Measurements from ENCODE around the gene STEAP4. TPM values are rescaled to one million over a fixed set of nuclear protein-coding genes. Genes with fewer than 3 reads are reported as not detected.

STEAP4 gene
- total and polyA plus RNA-seq, 8 donors: 3.3 to 149 (median 14.6) TPM

DNA sequence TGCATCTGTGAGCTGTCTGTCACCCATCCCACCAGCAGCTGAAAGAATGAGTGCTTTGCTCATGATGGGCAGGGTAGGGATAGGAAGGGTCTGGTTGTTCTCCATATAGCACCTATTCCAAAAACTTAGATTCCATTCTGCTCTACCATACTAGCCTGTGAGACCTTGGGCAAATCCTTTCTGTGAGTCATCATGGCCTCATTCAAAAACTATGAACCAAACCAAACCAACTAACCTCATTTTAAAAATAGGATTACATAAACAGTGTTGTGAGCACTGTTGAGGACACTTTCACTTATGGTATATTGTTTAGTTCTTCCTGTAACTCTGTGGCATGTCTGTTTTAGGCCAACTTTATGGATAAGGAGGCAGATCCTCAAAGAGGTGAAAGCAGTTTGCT is 30.9 kb upstream of the STEAP4 start:
- ATAC-seq: no peak
- Histone ChIP-seq H3K4me1 (no peaks in the 10 kb centered on the region), H3K4me3 (no peak overlapping the region), H3K27ac (no peak overlapping the region), H3K9me3 (no peaks in the 10 kb centered on the region), H3K36me3 (no peaks in the 10 kb centered on the region), H3K27me3 (no peaks in the 10 kb centered on the region)
- no peak for DNase-seq
- intact Hi-C loops (cut with DNase I): no loop called here
- TF ChIP-seq, protein P1, sequence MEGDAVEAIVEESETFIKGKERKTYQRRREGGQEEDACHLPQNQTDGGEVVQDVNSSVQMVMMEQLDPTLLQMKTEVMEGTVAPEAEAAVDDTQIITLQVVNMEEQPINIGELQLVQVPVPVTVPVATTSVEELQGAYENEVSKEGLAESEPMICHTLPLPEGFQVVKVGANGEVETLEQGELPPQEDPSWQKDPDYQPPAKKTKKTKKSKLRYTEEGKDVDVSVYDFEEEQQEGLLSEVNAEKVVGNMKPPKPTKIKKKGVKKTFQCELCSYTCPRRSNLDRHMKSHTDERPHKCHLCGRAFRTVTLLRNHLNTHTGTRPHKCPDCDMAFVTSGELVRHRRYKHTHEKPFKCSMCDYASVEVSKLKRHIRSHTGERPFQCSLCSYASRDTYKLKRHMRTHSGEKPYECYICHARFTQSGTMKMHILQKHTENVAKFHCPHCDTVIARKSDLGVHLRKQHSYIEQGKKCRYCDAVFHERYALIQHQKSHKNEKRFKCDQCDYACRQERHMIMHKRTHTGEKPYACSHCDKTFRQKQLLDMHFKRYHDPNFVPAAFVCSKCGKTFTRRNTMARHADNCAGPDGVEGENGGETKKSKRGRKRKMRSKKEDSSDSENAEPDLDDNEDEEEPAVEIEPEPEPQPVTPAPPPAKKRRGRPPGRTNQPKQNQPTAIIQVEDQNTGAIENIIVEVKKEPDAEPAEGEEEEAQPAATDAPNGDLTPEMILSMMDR (IDR thresholded peaks at IDR 0.05): no peak

DNA sequence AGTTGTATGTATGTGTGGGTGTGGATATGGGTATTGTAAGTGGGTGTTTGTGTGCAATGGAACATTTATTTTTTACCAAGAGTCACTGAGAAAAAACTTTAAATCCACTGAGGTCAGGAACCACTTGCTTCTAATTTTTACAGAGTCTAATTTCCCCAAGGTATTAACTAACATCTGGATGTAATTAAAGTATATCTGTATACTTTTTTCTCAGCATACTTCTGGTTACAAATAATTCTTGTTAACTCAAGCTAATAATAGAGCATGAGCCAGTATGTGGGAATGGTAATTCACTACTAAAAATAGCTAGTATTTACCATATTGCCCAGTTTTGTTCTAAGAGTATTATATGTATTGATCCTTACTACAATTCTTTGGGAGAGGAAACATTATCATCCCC is 24.6 kb upstream of the STEAP4 start:
- H3K4me1 ChIP-seq: peaks cover 0 to 8% of the 10 kb centered on the region in 2 donors
- no peaks in the 10 kb centered on the region for H3K9me3 ChIP-seq
- H3K27me3 ChIP-seq: no peaks in the 10 kb centered on the region
- no peak overlapping the region for H3K27ac ChIP-seq
- DNase-seq: no peak
- H3K36me3 ChIP-seq: no peaks in the 10 kb centered on the region
- no peak for ATAC-seq
- intact Hi-C loops (cut with DNase I): no loop called here
- no peak overlapping the region for H3K4me3 ChIP-seq
- TF ChIP-seq, protein P1 (IDR thresholded peaks at IDR 0.05): no peak

DNA sequence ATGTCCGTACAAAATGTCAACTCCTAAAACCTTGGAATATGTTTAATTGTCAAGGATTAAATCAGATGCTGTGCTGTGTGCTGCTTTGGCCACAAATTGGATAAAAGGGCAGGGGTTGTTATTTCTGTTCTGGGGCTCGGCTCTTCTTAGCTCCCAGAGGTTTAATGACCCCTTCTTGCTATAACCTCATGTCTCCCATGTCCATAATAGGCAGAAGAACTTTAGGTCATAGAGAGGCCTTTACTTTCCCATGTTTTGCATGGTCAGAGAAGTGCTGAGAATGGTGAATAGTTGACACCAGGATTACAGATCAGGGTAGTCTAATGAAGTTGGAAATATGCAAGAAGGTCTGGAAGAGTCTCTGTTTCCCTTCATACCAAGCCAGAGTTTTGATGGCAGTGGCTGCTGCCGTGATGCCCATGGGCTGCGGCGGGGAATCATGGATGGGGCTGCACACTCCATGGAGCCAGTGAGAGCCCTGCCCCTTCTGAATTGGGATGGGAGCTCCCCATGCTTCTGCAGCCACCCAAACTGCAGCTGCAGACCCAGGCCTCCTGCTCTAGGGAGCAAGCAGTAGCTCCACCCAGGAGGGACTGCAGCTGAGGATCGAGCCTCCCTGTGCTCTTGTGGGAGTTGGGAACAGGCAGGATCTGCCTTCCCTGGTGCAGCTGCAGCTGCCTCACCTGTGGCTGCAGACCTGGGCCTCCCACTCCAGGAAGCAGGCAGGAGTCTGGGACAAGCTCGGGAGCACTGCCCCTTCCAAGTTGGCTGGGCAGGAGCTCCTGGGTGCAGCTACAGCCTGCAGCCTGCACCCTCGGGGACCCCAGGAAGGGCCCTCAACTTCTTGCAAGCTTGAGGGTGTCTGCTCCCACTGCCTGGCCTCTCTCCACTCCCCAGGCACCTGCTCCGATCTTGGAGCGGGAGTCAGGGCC is 23.1 kb upstream of the STEAP4 start:
- peak in 1 of 4 donors; percentile 53 for DNase-seq
- Histone ChIP-seq H3K36me3 (no peaks in the 10 kb centered on the region), H3K4me3 (no peak overlapping the region), H3K9me3 (no peaks in the 10 kb centered on the region), H3K27me3 (no peaks in the 10 kb centered on the region), H3K27ac (no peak overlapping the region), H3K4me1 (peaks cover 0 to 8% of the 10 kb centered on the region in 2 donors)
- intact Hi-C loops (cut with DNase I): no loop called here
- TF ChIP-seq, protein P1 (IDR thresholded peaks at IDR 0.05): no peak
- no peak for ATAC-seq

DNA sequence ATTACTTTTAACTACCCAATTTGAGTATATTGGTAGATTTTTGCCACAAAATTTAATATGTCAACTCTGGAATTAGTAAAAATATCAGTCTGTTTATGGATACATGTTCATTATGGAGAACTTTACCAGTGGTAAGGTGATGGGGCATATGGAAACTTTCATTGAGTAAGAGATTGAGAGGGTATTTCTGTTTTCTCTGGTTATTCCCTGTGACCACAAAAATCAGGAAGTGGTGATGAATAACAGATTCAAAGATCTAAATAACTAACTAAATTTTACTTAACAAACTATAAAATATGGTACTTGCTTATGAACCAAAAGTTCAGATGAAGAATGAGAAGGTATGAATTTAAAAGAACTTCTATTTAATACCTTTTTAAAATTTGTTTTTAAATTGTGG is 22.1 kb upstream of the STEAP4 start:
- intact Hi-C loops (cut with DNase I): no loop called here
- TF ChIP-seq, protein P1 (IDR thresholded peaks at IDR 0.05): no peak
- Histone ChIP-seq H3K27ac (peak overlapping the region in 1 of 2 donors; percentile 64), H3K4me3 (no peak overlapping the region), H3K27me3 (no peaks in the 10 kb centered on the region), H3K4me1 (peaks cover 0 to 8% of the 10 kb centered on the region in 2 donors), H3K36me3 (no peaks in the 10 kb centered on the region), H3K9me3 (no peaks in the 10 kb centered on the region)
- no peak for ATAC-seq
- no peak for DNase-seq

DNA sequence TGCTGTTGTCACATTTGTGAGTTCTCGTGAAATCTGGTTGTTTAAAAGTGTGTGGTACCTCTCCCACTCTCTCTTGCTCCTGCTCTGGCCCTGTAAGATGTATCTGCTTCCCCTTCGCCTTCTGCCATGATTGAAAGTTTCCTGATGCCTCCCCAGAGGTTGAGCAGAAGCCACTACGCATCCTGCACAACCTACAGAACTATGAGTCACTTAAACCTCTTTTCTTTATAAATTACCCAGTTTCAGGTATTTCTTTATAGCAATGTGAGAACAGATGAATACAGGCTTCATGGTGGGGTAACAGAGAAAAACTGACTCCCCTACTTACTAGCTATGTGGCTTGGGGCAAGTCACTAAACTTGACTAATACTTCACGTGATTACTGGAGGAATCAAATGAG is 18.0 kb upstream of the STEAP4 start:
- H3K4me1 ChIP-seq: peaks cover 0 to 32% of the 10 kb centered on the region in 2 donors
- no peaks in the 10 kb centered on the region for H3K36me3 ChIP-seq
- H3K27me3 ChIP-seq: no peaks in the 10 kb centered on the region
- no peak overlapping the region for H3K27ac ChIP-seq
- no peak overlapping the region for H3K4me3 ChIP-seq
- no peaks in the 10 kb centered on the region for H3K9me3 ChIP-seq
- ATAC-seq: no peak
- TF ChIP-seq, protein P1 (IDR thresholded peaks at IDR 0.05): no peak
- DNase-seq: no peak
- intact Hi-C loops (cut with DNase I): no loop called here

Data from left lung (tissue), 10 donors.